GM12865 (cell line): ENCODE measurements around the gene BTF3.
A peak's percentile ranks its signal among the peaks of the same experiment; 100 is the strongest.

ENCODE experiments used
- DNase-seq: peaks from one replicate; pipeline ENCODE4 v3.0.0; 2010; ENCODE audit warnings: low read depth
- H3K4me3 ChIP-seq: 2 replicates; pipeline ENCODE4 v1.5.1; 2011; ENCODE audit warnings: mild to moderate bottlenecking, low read depth, low read length, control low read depth
- TF ChIP-seq, protein P1 (sequence below): IDR thresholded peaks from 2 replicates; pipeline ENCODE4 v1.5.1; 2011; ENCODE audit warnings: low read length, control low read depth, low read depth, inconsistent platforms; ENCODE audit not compliant: insufficient read depth; ENCODE audit errors: missing control alignments

Gene BTF3

GRCh38 chr5:73495772-73496335 lies 2.4 kb upstream of the BTF3 start:
- TF ChIP-seq, protein P1, sequence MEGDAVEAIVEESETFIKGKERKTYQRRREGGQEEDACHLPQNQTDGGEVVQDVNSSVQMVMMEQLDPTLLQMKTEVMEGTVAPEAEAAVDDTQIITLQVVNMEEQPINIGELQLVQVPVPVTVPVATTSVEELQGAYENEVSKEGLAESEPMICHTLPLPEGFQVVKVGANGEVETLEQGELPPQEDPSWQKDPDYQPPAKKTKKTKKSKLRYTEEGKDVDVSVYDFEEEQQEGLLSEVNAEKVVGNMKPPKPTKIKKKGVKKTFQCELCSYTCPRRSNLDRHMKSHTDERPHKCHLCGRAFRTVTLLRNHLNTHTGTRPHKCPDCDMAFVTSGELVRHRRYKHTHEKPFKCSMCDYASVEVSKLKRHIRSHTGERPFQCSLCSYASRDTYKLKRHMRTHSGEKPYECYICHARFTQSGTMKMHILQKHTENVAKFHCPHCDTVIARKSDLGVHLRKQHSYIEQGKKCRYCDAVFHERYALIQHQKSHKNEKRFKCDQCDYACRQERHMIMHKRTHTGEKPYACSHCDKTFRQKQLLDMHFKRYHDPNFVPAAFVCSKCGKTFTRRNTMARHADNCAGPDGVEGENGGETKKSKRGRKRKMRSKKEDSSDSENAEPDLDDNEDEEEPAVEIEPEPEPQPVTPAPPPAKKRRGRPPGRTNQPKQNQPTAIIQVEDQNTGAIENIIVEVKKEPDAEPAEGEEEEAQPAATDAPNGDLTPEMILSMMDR: no peak

DNA sequence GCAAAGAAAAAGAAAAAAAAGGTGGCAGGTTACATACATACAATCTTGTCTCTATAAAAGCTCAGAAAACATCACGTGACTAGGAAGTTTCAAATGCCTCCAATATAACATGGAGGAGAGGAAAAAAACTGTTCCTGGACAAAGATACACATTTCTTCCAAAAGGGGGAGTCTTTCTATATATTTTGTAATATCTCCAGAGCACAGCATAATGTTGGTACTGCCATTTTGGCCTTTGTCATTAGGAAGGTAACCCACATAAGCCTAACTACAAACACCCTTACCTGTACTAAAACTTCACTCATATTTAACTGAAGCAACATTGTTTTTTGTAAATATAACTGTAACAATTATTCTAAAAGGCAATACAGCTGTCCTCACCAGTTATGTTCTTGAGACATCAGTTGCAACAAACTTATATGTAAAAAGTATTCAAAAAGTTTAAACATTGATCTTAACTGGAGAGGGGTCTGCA lies 1.2 kb upstream of the BTF3 start:
- peak; percentile 39 for DNase-seq
- H3K4me3 ChIP-seq: peak overlapping the region; percentile 79
- TF ChIP-seq, protein P1: peak; percentile 22

More at GRCh38 chr5:73495772-73496335, 2.4 kb upstream of the BTF3 start:
- DNase-seq: no peak
- H3K4me3 ChIP-seq: no peak overlapping the region

GRCh38 chr5:73497497-73498056 lies 665 bp upstream of the BTF3 start:
- H3K4me3 ChIP-seq: peak overlapping the region; percentile 79
- TF ChIP-seq, protein P1: no peak
- DNase-seq: no peak

- TF ChIP-seq, protein P1: no peak
Observed at GRCh38 chr5:73499187-73499586, 945 bp downstream of the BTF3 start.

DNA sequence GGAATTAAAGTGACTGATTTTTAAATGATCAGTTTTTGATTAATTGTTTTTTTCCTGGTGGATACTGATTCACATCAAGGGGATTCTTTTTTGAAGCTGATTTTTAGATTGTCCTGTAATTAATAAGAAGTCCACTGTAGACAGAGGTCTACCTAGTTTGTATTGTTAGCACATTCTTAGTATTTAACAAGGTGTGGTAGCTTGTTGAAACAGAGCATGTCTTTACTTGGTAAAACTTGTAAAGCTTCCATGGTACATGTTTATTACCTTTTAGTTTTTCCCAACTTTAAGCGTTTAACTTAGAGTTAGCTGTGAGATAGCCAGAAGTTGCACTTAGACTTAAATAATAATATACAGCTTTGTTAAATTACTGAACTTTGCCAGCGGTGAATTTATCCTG lies 1.5 kb downstream of the BTF3 start:
- peak overlapping the region; percentile 79 for H3K4me3 ChIP-seq
- TF ChIP-seq, protein P1: no peak
- DNase-seq: no peak

More at GRCh38 chr5:73499187-73499586, 945 bp downstream of the BTF3 start:
- DNase-seq: no peak
- H3K4me3 ChIP-seq: peak overlapping the region; percentile 79

DNA sequence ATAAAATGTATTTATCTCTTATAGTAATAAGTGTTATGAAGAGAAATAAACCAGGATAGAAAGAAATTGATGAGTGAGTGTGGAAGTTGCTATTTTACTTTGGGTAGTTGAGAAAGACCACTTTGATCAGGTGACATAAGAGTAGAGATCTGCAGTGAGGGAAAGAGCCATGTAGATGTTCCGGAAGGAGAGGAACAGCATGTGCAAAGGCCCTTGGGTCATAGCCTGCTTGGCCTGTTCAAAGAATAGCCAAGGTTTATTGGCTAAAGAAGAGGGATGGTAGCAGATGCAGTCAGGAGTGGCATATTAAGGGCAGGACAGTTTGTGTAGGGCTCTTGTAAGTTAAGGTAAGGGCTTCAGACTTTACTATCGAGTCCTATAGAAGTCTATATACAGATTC lies 3.2 kb downstream of the BTF3 start:
- TF ChIP-seq, protein P1: no peak
- H3K4me3 ChIP-seq: no peak overlapping the region
- no peak for DNase-seq
